H9 (cell line): ENCODE measurements around the gene CACNB4. TPM values are rescaled to one million over a fixed set of nuclear protein-coding genes. Genes with fewer than 3 reads are reported as not detected.

ENCODE experiments used
- DNase-seq: peaks from one replicate; pipeline ENCODE4 v3.0.0-alpha.2; 2017
- H2AFZ ChIP-seq: one replicate; pipeline ENCODE4 v1.6.1; 2013; ENCODE audit warnings: mild to moderate bottlenecking, low read length, control low read depth, moderate library complexity
- H2AK5ac ChIP-seq: 2 replicates; pipeline ENCODE4 v1.6.1; 2013; ENCODE audit warnings: low read length, control low read depth, mixed read lengths; ENCODE audit not compliant: insufficient read length
- H2BK120ac ChIP-seq: one replicate; pipeline ENCODE4 v1.6.1; 2013; ENCODE audit warnings: low read depth, mild to moderate bottlenecking, low read length, control low read depth, inconsistent platforms; ENCODE audit not compliant: poor library complexity, severe bottlenecking
- H2BK12ac ChIP-seq: 2 replicates; pipeline ENCODE4 v1.6.1; 2013; ENCODE audit warnings: low read length, control low read depth, mixed read lengths, low read depth; ENCODE audit not compliant: insufficient read length
- H2BK15ac ChIP-seq: 2 replicates; pipeline ENCODE4 v1.6.1; 2013; ENCODE audit warnings: low read depth, low read length, control low read depth
- H2BK20ac ChIP-seq: one replicate; pipeline ENCODE4 v1.6.1; 2013; ENCODE audit warnings: low read depth, mild to moderate bottlenecking, low read length, control low read depth, inconsistent platforms; ENCODE audit not compliant: poor library complexity, severe bottlenecking
- H2BK5ac ChIP-seq: 2 replicates; pipeline ENCODE4 v1.6.1; 2013; ENCODE audit warnings: low read length, control low read depth, mixed read lengths; ENCODE audit not compliant: insufficient read length
- H3K14ac ChIP-seq: 2 replicates; pipeline ENCODE4 v1.6.1; 2013; ENCODE audit warnings: low read length, control low read depth; ENCODE audit not compliant: insufficient read depth
- H3K18ac ChIP-seq: 2 replicates; pipeline ENCODE4 v1.6.1; 2013; ENCODE audit warnings: low read depth, mild to moderate bottlenecking, mixed read lengths, low read length, control low read depth; ENCODE audit not compliant: insufficient read length
- H3K23ac ChIP-seq: 2 replicates; pipeline ENCODE4 v1.6.1; 2013; ENCODE audit warnings: low read length, control low read depth, mixed read lengths, low read depth; ENCODE audit not compliant: insufficient read length
- H3K23me2 ChIP-seq: 2 replicates; pipeline ENCODE4 v1.6.1; 2013; ENCODE audit warnings: low read depth, mild to moderate bottlenecking, mixed read lengths, low read length, control low read depth; ENCODE audit not compliant: insufficient read length, poor library complexity, severe bottlenecking
- H3K27ac ChIP-seq: 2 replicates; pipeline ENCODE4 v1.5.1; 2013; ENCODE audit warnings: low read length, control low read depth, mixed read lengths, low read depth; ENCODE audit not compliant: insufficient read length
- H3K27me3 ChIP-seq: 2 replicates; pipeline ENCODE4 v1.6.1; 2013; ENCODE audit warnings: low read length, control low read depth, inconsistent platforms; ENCODE audit not compliant: insufficient read depth
- H3K4ac ChIP-seq: 2 replicates; pipeline ENCODE4 v1.6.1; 2013; ENCODE audit warnings: low read depth, mild to moderate bottlenecking, control low read depth, inconsistent platforms, low read length, moderate library complexity
- H3K4me1 ChIP-seq: 2 replicates; pipeline ENCODE4 v1.6.1; 2013; ENCODE audit warnings: low read length, control low read depth, inconsistent platforms; ENCODE audit not compliant: insufficient read depth
- H3K4me2 ChIP-seq: 2 replicates; pipeline ENCODE4 v1.6.1; 2013; ENCODE audit warnings: low read length, control low read depth, mixed read lengths; ENCODE audit not compliant: insufficient read length, insufficient read depth
- H3K56ac ChIP-seq: 2 replicates; pipeline ENCODE4 v1.6.1; 2013; ENCODE audit warnings: low read depth, mild to moderate bottlenecking, mixed read lengths, low read length, control low read depth; ENCODE audit not compliant: insufficient read length
- H3K79me1 ChIP-seq: 2 replicates; pipeline ENCODE4 v1.6.1; 2013; ENCODE audit warnings: low read depth, mild to moderate bottlenecking, moderate library complexity, low read length, control low read depth, inconsistent platforms; ENCODE audit not compliant: insufficient read depth, poor library complexity, severe bottlenecking
- H3K79me2 ChIP-seq: 2 replicates; pipeline ENCODE4 v1.6.1; 2013; ENCODE audit warnings: low read length, control low read depth, inconsistent platforms; ENCODE audit not compliant: insufficient read depth
- H3K9ac ChIP-seq: 2 replicates; pipeline ENCODE4 v1.6.1; 2013; ENCODE audit warnings: low read length, control low read depth, mixed read lengths; ENCODE audit not compliant: insufficient read length; ENCODE audit errors: extremely low read depth
- H3K9me3 ChIP-seq: one replicate; pipeline ENCODE4 v1.6.1; 2013; ENCODE audit warnings: low read depth, low read length, inconsistent platforms; ENCODE audit not compliant: control insufficient read depth
- H3T11ph ChIP-seq: one replicate; pipeline ENCODE4 v1.6.1; 2013; ENCODE audit warnings: mild to moderate bottlenecking, low read length, control low read depth, inconsistent platforms
- H4K20me1 ChIP-seq: one replicate; pipeline ENCODE4 v1.6.1; 2013; ENCODE audit not compliant: control insufficient read depth, insufficient read length, insufficient read depth
- H4K5ac ChIP-seq: 2 replicates; pipeline ENCODE4 v1.6.1; 2013; ENCODE audit warnings: low read depth, mild to moderate bottlenecking, mixed read lengths, low read length, control low read depth; ENCODE audit not compliant: insufficient read length
- H4K8ac ChIP-seq: replicated peaks from 2 replicates; pipeline ENCODE4 v1.6.1; 2013; ENCODE audit warnings: low read length, control low read depth, mixed read lengths, low read depth; ENCODE audit not compliant: insufficient read length
- H4K91ac ChIP-seq: 2 replicates; pipeline ENCODE4 v1.6.1; 2013; ENCODE audit warnings: low read depth, mild to moderate bottlenecking, moderate library complexity, mixed read lengths, low read length, control low read depth; ENCODE audit not compliant: insufficient read length
- H3K27ac Mint-ChIP-seq, 3 experiments: 2 replicates in 2 of 3; 3 replicates in 1 of 3; pipeline ENCODE4 v1.8.0; 2020 to 2021; ENCODE audit warnings: mixed read lengths in 3 of 3, mild to moderate bottlenecking in 1 of 3, moderate library complexity in 1 of 3
- H3K27me3 Mint-ChIP-seq: 2 replicates; pipeline ENCODE4 v1.8.0; 2021; ENCODE audit warnings: low read depth, mild to moderate bottlenecking, moderate library complexity, mixed read lengths
- H3K36me3 Mint-ChIP-seq, 3 experiments: 2 replicates in 2 of 3; 3 replicates in 1 of 3; pipeline ENCODE4 v1.8.0; 2020 to 2021; ENCODE audit warnings: low read depth in 3 of 3, mixed read lengths in 3 of 3; ENCODE audit not compliant: insufficient read depth in 1 of 3
- H3K4me1 Mint-ChIP-seq, 2 experiments: 2 replicates each; pipeline ENCODE4 v1.8.0; 2020; ENCODE audit warnings: mixed read lengths in 2 of 2
- H3K4me3 Mint-ChIP-seq, 2 experiments: 2 replicates in 1 of 2; 3 replicates in 1 of 2; pipeline ENCODE4 v1.8.0; 2020 to 2021; ENCODE audit warnings: mild to moderate bottlenecking in 2 of 2, mixed read lengths in 2 of 2, moderate library complexity in 1 of 2
- H3K9me3 Mint-ChIP-seq, 2 experiments: 2 replicates in 1 of 2; 3 replicates in 1 of 2; pipeline ENCODE4 v1.8.0; 2020; ENCODE audit warnings: mild to moderate bottlenecking in 2 of 2, mixed read lengths in 2 of 2, moderate library complexity in 1 of 2
- CTCF ChIP-seq: fragments of 200-600 bp; sonication (generic); conservative IDR thresholded peaks from 3 replicates; pipeline ENCODE4 v1.8.0; 2021; ENCODE audit warnings: antibody characterized with exemption, mild to moderate bottlenecking
- WGBS: extraction: QIAGEN DNeasy Blood & Tissue Kit; methylation state at CpG from one replicate; pipeline ENCODE4 v1.1.7; 2013; ENCODE audit warnings: missing lambda C conversion rate, low lambda C conversion rate, mixed read lengths; ENCODE audit not compliant: insufficient read length; ENCODE audit errors: extremely low coverage; 5-methylcytosine and 5-hydroxymethylcytosine counted together
- total RNA-seq: library from RNA; stranded (reverse); gene quantifications from 2 replicates; pipeline ENCODE4 v1.2.1, GENCODE V29; 2021

Gene CACNB4
- total RNA-seq, 1 experiment from 2014 or later, result 1.4 TPM

GRCh38 chr2:151845481-151845880, 253.4 kb downstream of the CACNB4 start:
- H3K4me2 ChIP-seq, result no peak overlapping the region
- no peak overlapping the region for H3T11ph ChIP-seq
- H3K4me1 Mint-ChIP-seq, result no peaks in the 10 kb centered on the region
- no peak overlapping the region for H4K91ac ChIP-seq
- no peak overlapping the region for H2AFZ ChIP-seq
- H3K27ac Mint-ChIP-seq, result no peak overlapping the region
- no peaks in the 10 kb centered on the region for H3K27me3 ChIP-seq
- no peak overlapping the region for H3K27ac ChIP-seq
- no CpG with 5 or more reads among the region's 4 CpGs for WGBS
- no peak overlapping the region for H4K5ac ChIP-seq
- H3K56ac ChIP-seq, result no peak overlapping the region
- H2BK120ac ChIP-seq, result no peak overlapping the region
- H2AK5ac ChIP-seq, result no peak overlapping the region
- no peak overlapping the region for H3K9ac ChIP-seq
- H3K23me2 ChIP-seq, result no peaks in the 10 kb centered on the region
- no peak for TF ChIP-seq CTCF
- H2BK20ac ChIP-seq, result no peak overlapping the region
- no peaks in the 10 kb centered on the region for H3K27me3 Mint-ChIP-seq
- H3K4me1 ChIP-seq, result no peaks in the 10 kb centered on the region
- no peaks in the 10 kb centered on the region for H3K36me3 Mint-ChIP-seq
- H4K8ac ChIP-seq, result no peak overlapping the region
- H2BK12ac ChIP-seq, result no peak overlapping the region
- no peaks in the 10 kb centered on the region for H3K79me1 ChIP-seq
- H2BK15ac ChIP-seq, result no peak overlapping the region
- H3K9me3 ChIP-seq, result no peaks in the 10 kb centered on the region
- no peak overlapping the region for H3K18ac ChIP-seq
- DNase-seq, result no peak
- no peak overlapping the region for H2BK5ac ChIP-seq
- H3K4ac ChIP-seq, result no peak overlapping the region
- no peaks in the 10 kb centered on the region for H3K79me2 ChIP-seq
- no peaks in the 10 kb centered on the region for H4K20me1 ChIP-seq
- no peaks in the 10 kb centered on the region for H3K9me3 Mint-ChIP-seq
- H3K23ac ChIP-seq, result no peak overlapping the region
- H3K14ac ChIP-seq, result no peak overlapping the region
- H3K4me3 Mint-ChIP-seq, result no peak overlapping the region
